ENCODE data around the gene KIFAP3.
"Not testable (repeated sequence)": the region's sequence is repeated elsewhere in the genome, so short reads cannot be mapped to it uniquely, and the experiment has no call there.

The KIFAP3 gene

DNA sequence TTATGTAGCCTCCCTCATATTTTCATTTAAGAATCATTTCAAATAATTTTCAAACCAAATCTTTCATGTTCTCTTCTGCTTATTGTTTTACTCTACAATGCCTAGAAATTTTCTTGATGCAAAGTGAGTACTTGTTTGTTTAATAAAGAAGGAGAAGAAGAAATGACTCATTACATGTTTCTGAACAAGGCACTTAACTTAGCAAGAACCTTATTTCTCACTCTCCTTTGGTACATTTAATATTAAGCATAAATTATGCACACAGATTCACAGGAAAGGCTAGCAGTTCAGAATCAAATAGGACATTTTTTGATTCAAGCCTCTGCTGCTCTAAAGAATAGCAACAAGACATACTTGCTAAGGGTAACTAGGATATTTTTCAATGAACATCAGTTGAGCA, 189.9 kb downstream of the KIFAP3 start:
- no peak for DNase-seq

DNA sequence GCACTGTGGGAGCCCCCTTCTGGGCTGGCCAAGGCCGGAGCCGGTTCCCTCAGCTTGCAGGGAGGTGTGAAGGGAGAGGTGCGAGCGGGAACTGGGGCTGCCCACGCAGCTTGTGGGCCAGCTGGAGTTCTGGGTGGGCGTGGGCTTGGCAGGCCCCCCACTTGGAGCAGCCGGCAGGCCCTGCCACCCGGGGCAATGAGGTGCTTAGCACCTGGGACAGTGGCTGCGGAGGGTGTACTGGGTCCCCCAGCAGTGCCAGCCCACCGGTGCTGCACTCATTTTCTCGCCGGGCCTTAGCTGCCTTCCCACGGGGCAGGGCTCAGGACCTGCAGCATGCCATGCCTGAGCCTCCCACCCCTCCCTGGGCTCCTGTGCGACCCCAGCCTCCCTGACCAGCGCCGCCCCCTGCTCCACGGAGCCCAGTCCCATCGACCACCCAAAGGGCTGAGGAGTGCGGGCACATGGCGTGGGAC, 192.4 kb downstream of the KIFAP3 start:
- DNase-seq = no peak

DNA sequence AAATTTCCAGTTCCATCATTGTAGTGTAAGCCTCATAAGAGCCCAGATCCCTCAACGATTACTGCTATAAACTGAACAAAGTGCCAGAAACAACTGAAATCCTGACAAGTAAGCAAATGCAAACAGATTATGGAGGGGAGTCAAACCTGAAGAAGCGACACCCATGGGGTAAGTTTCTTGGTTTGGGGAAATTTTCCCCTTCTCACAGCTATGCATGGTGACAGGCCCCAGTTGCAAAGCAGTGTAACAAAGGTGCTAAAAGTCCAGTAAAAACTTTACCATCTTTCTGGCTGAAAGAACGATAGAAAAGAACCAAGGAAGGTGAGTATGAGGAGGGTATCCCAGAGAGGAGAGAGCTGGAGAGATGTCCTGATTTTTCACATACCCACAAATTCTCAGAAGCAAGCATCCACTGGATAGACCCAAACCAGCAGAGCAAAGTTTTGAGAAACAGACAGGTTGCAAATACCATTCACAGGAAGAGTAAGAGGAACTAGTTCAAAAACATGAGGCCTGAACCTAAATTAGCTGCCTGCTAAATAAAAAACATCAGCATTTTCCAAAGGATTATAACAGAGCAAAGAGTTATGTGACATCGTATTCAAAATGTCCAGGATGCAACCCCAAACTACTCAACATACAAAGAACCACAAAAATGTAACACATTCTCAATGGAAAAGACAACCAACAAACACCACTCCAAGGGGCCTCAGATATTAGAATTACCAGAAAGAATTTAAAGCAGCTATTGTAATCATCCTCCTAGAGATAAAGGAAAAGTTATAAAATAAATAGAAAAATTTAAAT, 195.3 kb downstream of the KIFAP3 start:
- no peak for DNase-seq

DNA sequence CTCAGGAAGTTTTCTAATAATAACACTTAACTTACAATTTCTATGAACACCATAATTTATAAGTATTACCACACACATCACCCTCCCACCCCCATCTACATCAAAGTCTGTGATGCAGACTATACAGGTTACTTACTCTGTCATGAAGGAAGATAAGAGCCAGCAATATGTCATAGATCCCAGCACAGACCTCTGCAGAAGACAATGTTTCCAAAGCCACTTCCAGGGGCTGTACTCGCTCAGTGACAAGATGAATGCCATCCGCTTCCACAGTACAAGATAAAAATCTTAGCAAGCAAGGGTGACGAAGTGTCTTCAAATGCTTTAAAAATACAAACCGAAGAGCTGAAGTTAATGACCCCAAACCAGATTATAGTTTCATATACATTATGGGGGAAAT, 196.0 kb downstream of the KIFAP3 start:
- no peak for DNase-seq

DNA sequence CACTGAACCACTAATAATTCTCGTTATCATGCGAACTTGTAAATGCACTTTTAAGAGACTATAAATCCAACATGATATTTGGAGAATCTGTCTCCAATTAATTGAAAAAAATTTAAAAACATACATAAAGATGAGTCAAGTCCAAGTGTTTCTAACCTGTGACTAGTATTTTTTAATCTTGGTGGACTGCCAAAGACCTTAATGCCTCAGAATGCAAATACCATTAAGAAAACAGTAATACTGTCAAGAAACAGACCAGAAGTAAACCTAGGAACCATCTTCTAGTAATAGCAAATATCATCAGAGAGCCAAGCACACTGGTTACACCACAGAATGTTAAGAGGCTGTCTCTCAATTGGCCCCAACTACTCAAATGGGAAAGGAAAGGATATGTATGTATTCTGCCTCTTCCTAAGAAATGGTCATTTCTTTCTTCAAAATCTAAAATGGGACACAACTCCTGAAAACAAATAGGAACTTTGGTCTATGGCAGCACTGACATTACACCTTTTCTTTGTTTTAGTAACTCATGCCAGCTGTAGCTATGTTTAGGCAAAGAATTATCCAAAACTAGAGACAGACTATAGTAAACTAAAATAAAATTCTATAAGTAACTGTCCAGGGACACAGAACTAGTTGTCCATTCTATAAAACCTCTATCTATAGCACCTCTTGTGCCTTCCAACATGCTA, 196.5 kb downstream of the KIFAP3 start:
- DNase-seq = no peak

DNA sequence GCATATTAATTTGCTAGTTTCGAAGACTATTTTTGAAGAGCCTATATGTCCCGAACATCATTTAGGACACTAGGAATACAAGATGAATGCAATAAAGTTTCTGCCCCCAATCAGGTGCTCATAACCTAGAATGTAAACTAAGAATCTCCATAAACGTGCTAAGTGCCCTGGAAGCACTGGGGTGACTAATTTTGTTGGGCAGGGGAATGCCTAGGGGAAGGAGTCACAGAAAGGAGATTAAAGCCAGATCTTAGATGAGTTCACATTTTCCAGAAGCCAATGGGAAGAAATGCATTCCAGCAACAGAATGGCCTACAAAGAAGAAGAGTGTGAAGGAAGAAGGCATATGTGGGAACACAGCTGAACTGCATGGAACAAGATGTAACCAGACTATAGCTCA, 200.3 kb downstream of the KIFAP3 start:
- no peak for DNase-seq

DNA sequence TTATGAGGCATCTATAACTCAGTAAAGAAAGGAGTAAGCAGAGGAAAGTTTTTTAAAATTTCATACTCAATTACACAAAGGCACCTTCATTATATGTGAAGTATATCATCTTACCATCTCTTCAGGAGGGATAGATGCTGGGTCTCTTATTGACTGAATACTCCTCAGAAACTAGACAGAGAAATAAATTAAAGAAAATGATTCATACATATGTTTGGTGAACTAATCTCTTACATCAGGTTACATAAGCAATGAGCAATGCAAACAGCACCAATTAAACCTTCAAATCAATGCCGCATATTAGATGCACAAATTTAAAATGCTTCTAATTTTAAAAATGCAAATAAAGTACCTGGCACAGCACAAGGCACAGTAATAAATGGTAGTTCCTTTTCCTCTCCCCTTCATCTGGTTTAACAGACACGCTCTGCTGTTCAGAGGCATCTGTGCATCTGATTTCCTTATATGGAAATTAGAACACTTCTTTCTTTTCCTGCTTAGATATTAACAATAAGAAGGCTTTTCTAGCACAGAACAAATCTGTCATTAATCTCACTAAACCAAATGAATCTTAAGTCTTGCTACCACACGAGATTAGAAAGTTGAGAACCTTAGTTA, 200.8 kb downstream of the KIFAP3 start:
- no peak for DNase-seq

DNA sequence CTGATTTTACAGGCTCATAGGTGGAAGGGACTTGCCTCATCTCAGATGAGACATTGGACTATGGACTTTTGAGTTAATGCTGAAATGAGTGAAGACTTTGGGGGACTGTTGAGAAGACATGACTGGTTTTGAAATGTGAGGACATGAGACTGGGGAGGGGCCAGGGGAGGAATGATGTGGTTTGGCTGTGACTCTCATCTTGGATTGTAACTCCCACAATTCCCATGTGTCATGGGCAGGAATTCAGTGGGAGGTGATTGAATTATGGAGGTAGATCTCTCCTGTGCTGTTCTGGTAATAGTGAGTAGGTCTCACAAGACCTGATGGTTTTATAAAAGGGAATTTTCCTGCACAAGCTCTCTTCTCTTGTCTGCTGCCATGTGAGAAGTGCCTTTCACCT, 201.6 kb downstream of the KIFAP3 start:
- DNase-seq = no peak

DNA sequence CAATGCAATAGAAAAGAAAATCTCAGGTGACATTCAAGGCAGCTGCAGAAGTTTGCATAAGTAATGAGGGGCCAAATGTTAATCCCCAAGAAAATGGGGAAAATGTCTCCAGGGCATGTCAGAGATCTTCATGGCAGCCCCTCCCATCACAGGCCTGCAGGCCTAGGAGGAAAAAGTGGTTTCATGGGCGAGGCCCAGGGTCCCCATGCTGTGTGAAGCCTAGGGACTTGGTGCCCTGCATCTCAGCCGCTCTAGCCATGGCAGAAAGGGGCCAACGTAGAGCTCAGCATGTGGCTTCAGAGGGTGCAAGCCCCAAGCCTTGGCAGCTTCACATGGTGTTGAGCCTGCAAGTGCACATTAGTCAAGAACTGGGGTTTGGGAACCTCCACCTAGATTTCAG, 202.5 kb downstream of the KIFAP3 start:
- DNase-seq = not testable (repeated sequence)
